CD14-positive monocyte (primary cell): ENCODE data around the gene AGAP1. TPM values are rescaled to one million over a fixed set of nuclear protein-coding genes. Genes with fewer than 3 reads are reported as not detected.

ENCODE experiments used
- DNase-seq, 3 donors: peaks; one replicate each; pipeline ENCODE4 v3.0.0-alpha.2; 2011 to 2022
- H2AFZ ChIP-seq: 2 replicates; pipeline ENCODE4 v1.6.0; 2012; ENCODE audit warnings: mild to moderate bottlenecking, low read depth, low read length, inconsistent platforms; ENCODE audit not compliant: insufficient read depth, poor library complexity, severe bottlenecking
- H3K27ac ChIP-seq, 2 donors: 1 replicate in 1 of 2; 2 replicates in 1 of 2; pipeline ENCODE4 v1.5.1; 2012 to 2013; ENCODE audit warnings: low read length in 2 of 2, control low read depth in 1 of 2, inconsistent platforms in 1 of 2, low read depth in 1 of 2, mild to moderate bottlenecking in 1 of 2
- H3K27me3 ChIP-seq, 2 donors: one replicate each; pipeline versions ENCODE4 v1.6.0 to v1.6.1; 2011 to 2013; ENCODE audit warnings: low read length in 2 of 2; ENCODE audit not compliant: control insufficient read depth in 2 of 2, insufficient read depth in 2 of 2
- H3K36me3 ChIP-seq, 2 donors: replicated peaks in 1 of 2; 1 replicate in 1 of 2; 2 replicates in 1 of 2; pipeline versions ENCODE4 v1.5.1 to v1.6.1; 2012 to 2013; ENCODE audit warnings: low read length in 2 of 2, control low read depth in 1 of 2, inconsistent platforms in 1 of 2, mild to moderate bottlenecking in 1 of 2; ENCODE audit not compliant: insufficient read depth in 2 of 2, control insufficient read depth in 1 of 2
- H3K4me1 ChIP-seq, 2 donors: 1 replicate in 1 of 2; 2 replicates in 1 of 2; pipeline versions ENCODE4 v1.5.1 to v1.6.1; 2012 to 2013; ENCODE audit warnings: low read length in 2 of 2, control low read depth in 1 of 2, inconsistent platforms in 1 of 2, mild to moderate bottlenecking in 1 of 2, moderate library complexity in 1 of 2; ENCODE audit not compliant: insufficient read depth in 2 of 2, control insufficient read depth in 1 of 2
- H3K4me2 ChIP-seq: replicated peaks from 2 replicates; pipeline ENCODE3; 2012; ENCODE audit warnings: low read length, moderate library complexity, mild to moderate bottlenecking; ENCODE audit not compliant: poor library complexity, severe bottlenecking; ENCODE audit errors: extremely low read depth
- H3K4me3 ChIP-seq, 3 experiments: fragments of 200-600 bp in 1 of 3; sonication (generic) in 1 of 3; replicated peaks in 1 of 3; 1 replicate in 2 of 3; 2 replicates in 1 of 3; pipeline ENCODE4 v1.5.1; 2011 to 2013; ENCODE audit warnings: low read length in 3 of 3, mild to moderate bottlenecking in 3 of 3, control low read depth in 2 of 3, low read depth in 2 of 3, inconsistent platforms in 1 of 3, moderate library complexity in 1 of 3
- H3K79me2 ChIP-seq: 2 replicates; pipeline ENCODE4 v1.6.0; 2012; ENCODE audit warnings: mild to moderate bottlenecking, control low read depth, inconsistent platforms, low read length, moderate library complexity; ENCODE audit not compliant: insufficient read depth
- H3K9ac ChIP-seq: 2 replicates; pipeline ENCODE4 v1.6.0; 2017; ENCODE audit warnings: low read length, mild to moderate bottlenecking; ENCODE audit not compliant: insufficient read depth, poor library complexity, severe bottlenecking
- H3K9me3 ChIP-seq, 2 donors: replicated peaks in 1 of 2; 1 replicate in 1 of 2; 2 replicates in 1 of 2; pipeline versions ENCODE4 v1.5.1 to v1.6.1; 2012 to 2013; ENCODE audit warnings: low read length in 2 of 2, control low read depth in 1 of 2; ENCODE audit not compliant: control insufficient read depth in 1 of 2, insufficient read depth in 1 of 2
- H4K20me1 ChIP-seq: 2 replicates; pipeline ENCODE4 v1.6.0; 2012; ENCODE audit warnings: mild to moderate bottlenecking, low read length, control low read depth, moderate library complexity; ENCODE audit not compliant: insufficient read depth
- H3K27ac Mint-ChIP-seq, 7 donors: one replicate each; pipeline ENCODE4 v1.8.0; 2020; ENCODE audit warnings: mild to moderate bottlenecking in 7 of 7, mixed read lengths in 7 of 7, moderate library complexity in 6 of 7, inconsistent platforms in 2 of 7
- H3K27me3 Mint-ChIP-seq, 3 donors: one replicate each; pipeline ENCODE4 v1.8.0; 2021 to 2022; ENCODE audit warnings: low read depth in 3 of 3, mild to moderate bottlenecking in 3 of 3, mixed read lengths in 3 of 3, moderate library complexity in 3 of 3, inconsistent platforms in 1 of 3
- H3K36me3 Mint-ChIP-seq, 2 donors: one replicate each; pipeline ENCODE4 v1.8.0; 2020; ENCODE audit warnings: mixed read lengths in 2 of 2, inconsistent platforms in 1 of 2, mild to moderate bottlenecking in 1 of 2
- H3K4me1 Mint-ChIP-seq: one replicate; pipeline ENCODE4 v1.8.0; 2020; ENCODE audit warnings: mild to moderate bottlenecking, mixed read lengths
- H3K4me3 Mint-ChIP-seq, 2 donors: one replicate each; pipeline ENCODE4 v1.8.0; 2020; ENCODE audit warnings: mild to moderate bottlenecking in 2 of 2, mixed read lengths in 2 of 2, moderate library complexity in 1 of 2
- H3K9me3 Mint-ChIP-seq, 7 donors: one replicate each; pipeline ENCODE4 v1.8.0; 2020 to 2022; ENCODE audit warnings: mixed read lengths in 7 of 7, mild to moderate bottlenecking in 6 of 7, moderate library complexity in 6 of 7, inconsistent platforms in 2 of 7
- CTCF ChIP-seq: fragments of 200-600 bp; IDR thresholded peaks from one replicate; pipeline ENCODE4 v1.8.0; 2022; ENCODE audit warnings: antibody characterized with exemption, mild to moderate bottlenecking
- WGBS: methylation state at CpG from one replicate; pipeline ENCODE4 v1.1.5; 2013; ENCODE audit warnings: missing lambda C conversion rate; ENCODE audit not compliant: insufficient coverage; 5-methylcytosine and 5-hydroxymethylcytosine counted together
- intact Hi-C, 2 donors: fragments of 100-400 bp; cut with micrococcal nuclease; formaldehyde crosslinking; loops; one replicate each; pipeline versions ENCODE4 v1.15.0 to v1.15.1; 2023
- polyA plus RNA-seq, 3 donors: library from polyadenylated mRNA; depleted of rRNA in 1 of 3; unstranded in 2 of 3; stranded (reverse) in 1 of 3; fragments of 300-500 nt in 2 of 3; fragments of >200 nt in 1 of 3; fragmentation: Illumina TruSeq in 2 of 3; gene quantifications; 1 replicate in 2 of 3; 2 replicates in 1 of 3; pipeline ENCODE4 v1.2.3, GENCODE V29; 2012 to 2021

The AGAP1 gene
- polyA plus RNA-seq, 3 donors, result 0.12 TPM; not detected in 2

- Histone ChIP-seq H3K36me3 (no peaks in the 10 kb centered on the region), H3K4me1 (no peaks in the 10 kb centered on the region), H2AFZ (no peak overlapping the region), H3K9me3 (no peaks in the 10 kb centered on the region), H3K79me2 (no peaks in the 10 kb centered on the region), H4K20me1 (no peaks in the 10 kb centered on the region), H3K27me3 (no peaks in the 10 kb centered on the region), H3K4me3 (no peak overlapping the region), H3K4me2 (no peak overlapping the region), H3K9ac (no peak overlapping the region), H3K27ac (no peak overlapping the region)
- TF ChIP-seq CTCF, result no peak
- intact Hi-C loops, result no loop called here
- Mint-ChIP-seq H3K9me3 (no peaks in the 10 kb centered on the region), H3K4me3 (no peak overlapping the region), H3K27me3 (peaks cover 4 to 7% (median 5%) of the 10 kb centered on the region in 3 donors), H3K36me3 (no peaks in the 10 kb centered on the region), H3K27ac (no peak overlapping the region), H3K4me1 (no peaks in the 10 kb centered on the region)
- WGBS, result 92% methylated on average over 9 of the region's 11 CpGs
- no peak for DNase-seq
Measured at GRCh38 chr2:235710933-235711332, 217.1 kb downstream of the AGAP1 start.

- Histone ChIP-seq H3K9ac (no peak overlapping the region), H3K4me2 (no peak overlapping the region), H4K20me1 (no peaks in the 10 kb centered on the region), H3K4me3 (no peak overlapping the region), H3K79me2 (no peaks in the 10 kb centered on the region), H3K27me3 (no peaks in the 10 kb centered on the region), H3K27ac (no peak overlapping the region), H3K36me3 (no peaks in the 10 kb centered on the region), H2AFZ (no peak overlapping the region), H3K9me3 (no peaks in the 10 kb centered on the region), H3K4me1 (no peaks in the 10 kb centered on the region)
- no peak for TF ChIP-seq CTCF
- intact Hi-C loops, result no loop called here
- H3K4me3 Mint-ChIP-seq, result no peak overlapping the region
- H3K9me3 Mint-ChIP-seq, result no peaks in the 10 kb centered on the region
- peaks cover 2 to 7% (median 5%) of the 10 kb centered on the region in 3 donors for H3K27me3 Mint-ChIP-seq
- H3K27ac Mint-ChIP-seq, result no peak overlapping the region
- H3K4me1 Mint-ChIP-seq, result no peaks in the 10 kb centered on the region
- WGBS, result 86% methylated on average over 11 of the region's 11 CpGs
- DNase-seq, result no peak
- H3K36me3 Mint-ChIP-seq, result no peaks in the 10 kb centered on the region
Measured at GRCh38 chr2:235711527-235711926, 217.7 kb downstream of the AGAP1 start.
